Liver (tissue), 9 donors: Measurements from ENCODE around the gene GNE. TPM values are rescaled to one million over a fixed set of nuclear protein-coding genes. Genes with fewer than 3 reads are reported as not detected.

Experiments
- DNase-seq: peaks from one replicate; pipeline ENCODE4 v3.0.0-alpha.2; 2017; ENCODE audit warnings: low spot score
- H3K27ac ChIP-seq, 2 donors: one replicate each; pipeline ENCODE4 v1.7.0; 2013; ENCODE audit warnings: inconsistent platforms in 2 of 2, low read length in 2 of 2, control low read depth in 1 of 2, low read depth in 1 of 2, mild to moderate bottlenecking in 1 of 2
- H3K27me3 ChIP-seq, 4 donors: one replicate each; pipeline versions ENCODE4 v1.6.1 to v1.7.0; 2013; ENCODE audit warnings: low read length in 3 of 4, inconsistent platforms in 1 of 4, mild to moderate bottlenecking in 1 of 4, moderate library complexity in 1 of 4; ENCODE audit not compliant: control insufficient read depth in 4 of 4, insufficient read depth in 4 of 4
- H3K36me3 ChIP-seq, 4 donors: one replicate each; pipeline versions ENCODE4 v1.6.1 to v1.7.0; 2013; ENCODE audit warnings: low read length in 3 of 4, mild to moderate bottlenecking in 3 of 4, low read depth in 1 of 4, moderate library complexity in 1 of 4; ENCODE audit not compliant: control insufficient read depth in 4 of 4, insufficient read depth in 3 of 4
- H3K4me1 ChIP-seq, 4 donors: one replicate each; pipeline versions ENCODE4 v1.6.1 to v1.7.0; 2013; ENCODE audit warnings: low read length in 3 of 4, mild to moderate bottlenecking in 3 of 4, moderate library complexity in 1 of 4; ENCODE audit not compliant: control insufficient read depth in 4 of 4, insufficient read depth in 4 of 4
- H3K4me3 ChIP-seq, 3 donors: one replicate each; pipeline versions ENCODE4 v1.6.1 to v1.7.0; 2013; ENCODE audit warnings: low read length in 3 of 3, control low read depth in 1 of 3, low read depth in 1 of 3, mild to moderate bottlenecking in 1 of 3
- H3K9ac ChIP-seq, 2 donors: one replicate each; pipeline ENCODE4 v1.7.0; 2013; ENCODE audit warnings: low read length in 2 of 2, mild to moderate bottlenecking in 2 of 2, moderate library complexity in 2 of 2, control low read depth in 1 of 2, low read depth in 1 of 2
- H3K9me3 ChIP-seq, 4 donors: one replicate each; pipeline versions ENCODE4 v1.6.1 to v1.7.0; 2013; ENCODE audit warnings: low read length in 3 of 4; ENCODE audit not compliant: control insufficient read depth in 4 of 4
- FOXA1 ChIP-seq: IDR thresholded peaks from 2 replicates; pipeline ENCODE4 v1.6.1; 2016; ENCODE audit warnings: antibody characterized with exemption
- FOXA2 ChIP-seq: IDR thresholded peaks from 2 replicates; pipeline ENCODE4 v1.6.1; 2016; ENCODE audit warnings: antibody characterized with exemption
- GABPA ChIP-seq, 2 donors: IDR thresholded peaks in 1 of 2; conservative IDR thresholded peaks in 1 of 2; 2 replicates each; pipeline ENCODE4 v1.6.1; 2016; ENCODE audit warnings: antibody characterized with exemption in 2 of 2, mild to moderate bottlenecking in 1 of 2, moderate library complexity in 1 of 2
- HNF4A ChIP-seq, 2 donors: conservative IDR thresholded peaks; 2 replicates each; pipeline ENCODE4 v1.6.1; 2016; ENCODE audit warnings: antibody characterized with exemption in 2 of 2, mild to moderate bottlenecking in 2 of 2
- HNF4G ChIP-seq: IDR thresholded peaks from 2 replicates; pipeline ENCODE4 v1.6.1; 2016; ENCODE audit warnings: antibody characterized with exemption
- NR2F2 ChIP-seq: IDR thresholded peaks from 2 replicates; pipeline ENCODE4 v1.6.1; 2016; ENCODE audit warnings: antibody characterized with exemption
- RAD21 ChIP-seq, 2 donors: IDR thresholded peaks; 2 replicates each; pipeline ENCODE4 v1.6.1; 2016; ENCODE audit warnings: antibody characterized with exemption in 2 of 2, mild to moderate bottlenecking in 2 of 2
- RXRA ChIP-seq, 2 donors: IDR thresholded peaks; 2 replicates each; pipeline ENCODE4 v1.6.1; 2017 to 2018; ENCODE audit warnings: antibody characterized with exemption in 2 of 2, mild to moderate bottlenecking in 1 of 2
- TAF1 ChIP-seq: conservative IDR thresholded peaks from 2 replicates; pipeline ENCODE4 v1.6.1; 2016; ENCODE audit warnings: antibody characterized with exemption, mild to moderate bottlenecking
- WGBS: extraction: QIAGEN DNeasy Blood & Tissue Kit; methylation state at CpG from one replicate; pipeline ENCODE4 v1.1.7; 2013; 5-methylcytosine and 5-hydroxymethylcytosine counted together
- polyA plus RNA-seq, 2 donors: library from polyadenylated mRNA; stranded (reverse) in 1 of 2; unstranded in 1 of 2; fragments of 200-250 nt in 1 of 2; fragments of >200 nt in 1 of 2; fragmentation: Nextera tagmentation in 1 of 2; extraction: Ambion mirVana in 1 of 2; gene quantifications; one replicate each; pipeline versions ENCODE4 v1.2.1 to v1.2.3, GENCODE V29; 2013 to 2015
- total RNA-seq, 2 donors: library from RNA; depleted of rRNA; stranded (reverse); fragments of >200 nt; gene quantifications; one replicate each; pipeline ENCODE4 v1.2.3, GENCODE V29; 2014
- TF ChIP-seq, protein P1 (sequence below): fragments of 150-350 bp; IDR thresholded peaks from 2 replicates; pipeline ENCODE4 v1.5.1; 2017; ENCODE audit warnings: improper control_type of control experiment, low read depth, low read length; ENCODE audit not compliant: missing input control
- TF ChIP-seq, protein P2 (sequence below): IDR thresholded peaks from 2 replicates; pipeline ENCODE4 v1.6.1; 2016; ENCODE audit warnings: antibody characterized with exemption, mild to moderate bottlenecking
- TF ChIP-seq, protein P3 (sequence below): IDR thresholded peaks from 2 replicates; pipeline ENCODE4 v1.6.1; 2016; ENCODE audit warnings: antibody characterized with exemption
- donor health status: healthy.
- donor health status: healthy.
- donor health status: healthy.
- donor health status: healthy.
- donor health status: healthy.

The GNE gene
- total and polyA plus RNA-seq, 4 donors: 21.8 to 177 (median 38.1) TPM

DNA sequence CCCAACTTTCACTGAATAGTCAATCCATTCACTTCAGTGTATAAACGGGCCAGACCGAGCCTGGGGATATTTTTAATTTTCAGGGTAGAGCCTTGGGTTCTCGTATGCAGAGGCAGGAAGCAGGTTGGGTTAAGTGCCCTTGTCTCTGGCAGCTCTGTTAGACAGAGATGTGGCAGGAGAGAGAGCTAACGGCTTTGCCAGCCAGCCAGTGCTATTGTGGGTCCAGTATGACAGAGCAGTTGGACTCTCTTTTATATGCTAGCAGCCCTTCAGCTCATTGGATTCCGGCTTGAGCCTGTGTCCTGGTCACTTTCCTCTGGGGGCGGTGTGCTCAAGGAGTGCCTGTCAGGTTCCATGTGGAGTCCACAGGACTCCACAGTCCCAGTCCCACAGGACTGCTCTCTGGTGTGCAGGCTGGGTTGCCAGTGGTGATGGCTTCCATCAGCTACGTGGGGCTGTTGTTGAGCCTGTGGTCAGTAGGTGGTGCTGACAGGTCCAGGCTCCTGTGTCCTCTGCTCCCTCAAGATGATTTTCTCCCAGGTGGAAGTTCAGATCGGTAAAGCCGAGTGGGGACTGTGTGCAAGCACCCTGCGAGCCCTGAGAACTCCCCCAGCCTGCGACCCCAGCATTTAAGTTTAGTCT is 53.2 kb downstream of the GNE start:
- peaks cover 2 to 9% (median 6%) of the 10 kb centered on the region in 4 donors for H3K4me1 ChIP-seq
- WGBS: 83% methylated on average over 11 of the region's 11 CpGs
- no peaks in the 10 kb centered on the region for H3K27me3 ChIP-seq
- H3K36me3 ChIP-seq: peaks cover 12 to 69% (median 63%) of the 10 kb centered on the region in 4 donors
- no peaks in the 10 kb centered on the region for H3K9me3 ChIP-seq
- no peak overlapping the region for H3K27ac ChIP-seq
- TF ChIP-seq, protein P1, sequence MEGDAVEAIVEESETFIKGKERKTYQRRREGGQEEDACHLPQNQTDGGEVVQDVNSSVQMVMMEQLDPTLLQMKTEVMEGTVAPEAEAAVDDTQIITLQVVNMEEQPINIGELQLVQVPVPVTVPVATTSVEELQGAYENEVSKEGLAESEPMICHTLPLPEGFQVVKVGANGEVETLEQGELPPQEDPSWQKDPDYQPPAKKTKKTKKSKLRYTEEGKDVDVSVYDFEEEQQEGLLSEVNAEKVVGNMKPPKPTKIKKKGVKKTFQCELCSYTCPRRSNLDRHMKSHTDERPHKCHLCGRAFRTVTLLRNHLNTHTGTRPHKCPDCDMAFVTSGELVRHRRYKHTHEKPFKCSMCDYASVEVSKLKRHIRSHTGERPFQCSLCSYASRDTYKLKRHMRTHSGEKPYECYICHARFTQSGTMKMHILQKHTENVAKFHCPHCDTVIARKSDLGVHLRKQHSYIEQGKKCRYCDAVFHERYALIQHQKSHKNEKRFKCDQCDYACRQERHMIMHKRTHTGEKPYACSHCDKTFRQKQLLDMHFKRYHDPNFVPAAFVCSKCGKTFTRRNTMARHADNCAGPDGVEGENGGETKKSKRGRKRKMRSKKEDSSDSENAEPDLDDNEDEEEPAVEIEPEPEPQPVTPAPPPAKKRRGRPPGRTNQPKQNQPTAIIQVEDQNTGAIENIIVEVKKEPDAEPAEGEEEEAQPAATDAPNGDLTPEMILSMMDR: peak; percentile 26
- no peak for TF ChIP-seq HNF4G
- no peak for TF ChIP-seq NR2F2
- peak; percentile 48 to 75 for TF ChIP-seq RAD21 (IDR thresholded peaks at IDR 0.05)
- TF ChIP-seq FOXA2: no peak
- TF ChIP-seq RXRA (IDR thresholded peaks at IDR 0.05): no peak
- no peak overlapping the region for H3K9ac ChIP-seq
- no peak for DNase-seq
- H3K4me3 ChIP-seq: no peak overlapping the region

DNA sequence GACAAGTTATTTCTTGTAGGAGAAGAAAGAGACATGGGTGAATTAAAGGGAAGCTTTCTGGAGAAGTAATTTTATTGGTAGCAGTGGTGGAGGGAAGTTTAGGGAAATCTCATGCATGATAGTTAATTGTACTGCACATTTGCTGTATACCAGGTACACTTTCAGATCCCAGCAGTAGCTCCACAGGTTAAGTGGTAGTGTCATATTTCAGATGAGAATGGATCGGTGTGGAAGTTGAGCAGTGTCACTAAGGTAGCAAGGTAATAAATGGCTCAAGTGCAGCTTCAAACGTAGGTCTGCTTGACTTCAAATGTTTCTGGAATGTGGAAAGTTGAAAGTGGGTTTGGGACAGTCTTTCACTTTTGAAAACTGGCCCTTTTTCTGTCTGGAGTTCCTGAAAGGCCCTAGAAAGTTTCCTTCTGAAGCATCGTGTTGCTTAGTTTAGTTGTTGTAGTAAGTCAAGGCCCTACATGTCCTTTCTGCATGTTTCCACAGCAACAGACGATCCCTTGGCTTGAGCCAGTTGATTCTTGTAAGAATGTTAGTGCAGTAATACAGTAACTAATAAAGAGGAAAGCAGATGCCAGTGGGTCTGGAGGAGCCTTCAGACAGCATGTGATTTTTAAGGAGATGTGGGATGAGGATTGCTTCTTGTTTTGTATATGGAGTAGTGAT is 63.8 kb downstream of the GNE start:
- Histone ChIP-seq H3K36me3 (peaks cover 3 to 7% (median 6%) of the 10 kb centered on the region in 4 donors), H3K4me3 (no peak overlapping the region), H3K4me1 (peaks cover 0 to 33% (median 19%) of the 10 kb centered on the region in 4 donors), H3K9ac (no peak overlapping the region), H3K27me3 (no peaks in the 10 kb centered on the region), H3K27ac (no peak overlapping the region), H3K9me3 (no peaks in the 10 kb centered on the region)
- DNase-seq: no peak
- WGBS: 73% methylated on average over 4 of the region's 4 CpGs
- TF ChIP-seq HNF4G (no peak), FOXA1 (no peak), RXRA (IDR thresholded peaks at IDR 0.05) (no peak), HNF4A (conservative IDR thresholded peaks at IDR 0.05) (no peak), GABPA (IDR thresholded peaks at IDR 0.05 in 1 of 2, conservative IDR thresholded peaks at IDR 0.05 in 1 of 2) (no peak), TAF1 (no peak)
- TF ChIP-seq, protein P2, sequence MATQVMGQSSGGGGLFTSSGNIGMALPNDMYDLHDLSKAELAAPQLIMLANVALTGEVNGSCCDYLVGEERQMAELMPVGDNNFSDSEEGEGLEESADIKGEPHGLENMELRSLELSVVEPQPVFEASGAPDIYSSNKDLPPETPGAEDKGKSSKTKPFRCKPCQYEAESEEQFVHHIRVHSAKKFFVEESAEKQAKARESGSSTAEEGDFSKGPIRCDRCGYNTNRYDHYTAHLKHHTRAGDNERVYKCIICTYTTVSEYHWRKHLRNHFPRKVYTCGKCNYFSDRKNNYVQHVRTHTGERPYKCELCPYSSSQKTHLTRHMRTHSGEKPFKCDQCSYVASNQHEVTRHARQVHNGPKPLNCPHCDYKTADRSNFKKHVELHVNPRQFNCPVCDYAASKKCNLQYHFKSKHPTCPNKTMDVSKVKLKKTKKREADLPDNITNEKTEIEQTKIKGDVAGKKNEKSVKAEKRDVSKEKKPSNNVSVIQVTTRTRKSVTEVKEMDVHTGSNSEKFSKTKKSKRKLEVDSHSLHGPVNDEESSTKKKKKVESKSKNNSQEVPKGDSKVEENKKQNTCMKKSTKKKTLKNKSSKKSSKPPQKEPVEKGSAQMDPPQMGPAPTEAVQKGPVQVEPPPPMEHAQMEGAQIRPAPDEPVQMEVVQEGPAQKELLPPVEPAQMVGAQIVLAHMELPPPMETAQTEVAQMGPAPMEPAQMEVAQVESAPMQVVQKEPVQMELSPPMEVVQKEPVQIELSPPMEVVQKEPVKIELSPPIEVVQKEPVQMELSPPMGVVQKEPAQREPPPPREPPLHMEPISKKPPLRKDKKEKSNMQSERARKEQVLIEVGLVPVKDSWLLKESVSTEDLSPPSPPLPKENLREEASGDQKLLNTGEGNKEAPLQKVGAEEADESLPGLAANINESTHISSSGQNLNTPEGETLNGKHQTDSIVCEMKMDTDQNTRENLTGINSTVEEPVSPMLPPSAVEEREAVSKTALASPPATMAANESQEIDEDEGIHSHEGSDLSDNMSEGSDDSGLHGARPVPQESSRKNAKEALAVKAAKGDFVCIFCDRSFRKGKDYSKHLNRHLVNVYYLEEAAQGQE: no peak
- TF ChIP-seq, protein P3, sequence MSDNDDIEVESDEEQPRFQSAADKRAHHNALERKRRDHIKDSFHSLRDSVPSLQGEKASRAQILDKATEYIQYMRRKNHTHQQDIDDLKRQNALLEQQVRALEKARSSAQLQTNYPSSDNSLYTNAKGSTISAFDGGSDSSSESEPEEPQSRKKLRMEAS: no peak
- TF ChIP-seq, protein P1: no peak
